ENCODE data around the gene TMEM237. TPM values are rescaled to one million over a fixed set of nuclear protein-coding genes. Genes with fewer than 3 reads are reported as not detected.

TMEM237 gene
- total RNA-seq (100 to 1,000 TPM in 1 of 9 donors, 10 to 100 TPM in 8; 27.7 to 109 (median 37.6) TPM), polyA plus RNA-seq (10 to 100 TPM; 12.3 to 33.6 (median 18.8) TPM)
- long read RNA-seq, donor 1, full-length matches to known transcripts = 15 of 45 reads
- long read RNA-seq, donor 1, partial matches to known transcripts = 11 of 45 reads
- long read RNA-seq, donor 1, other reads (novel, unspliced or antisense) = 19 of 45 reads
- long read RNA-seq, donor 2, partial matches to known transcripts = 0 of 3 reads
- long read RNA-seq, donor 2, other reads (novel, unspliced or antisense) = 0 of 3 reads
- long read RNA-seq, donor 3, full-length matches to known transcripts = 6 of 24 reads
- long read RNA-seq, donor 3, partial matches to known transcripts = 0 of 24 reads
- long read RNA-seq, donor 3, other reads (novel, unspliced or antisense) = 18 of 24 reads
- long read RNA-seq, donor 4, transcript TMEM237-213 (12 exons, 1,824 nt) = major isoform, 8 of 15 reads
- long read RNA-seq, donor 4, partial matches to known transcripts = 0 of 15 reads
- long read RNA-seq, donor 4, other reads (novel, unspliced or antisense) = 7 of 15 reads
- long read RNA-seq, donor 5, transcript TMEM237-213 (12 exons, 1,824 nt) = major isoform, 26 of 45 reads
- long read RNA-seq, donor 5, partial matches to known transcripts = 2 of 45 reads
- long read RNA-seq, donor 5, other reads (novel, unspliced or antisense) = 17 of 45 reads
- long read RNA-seq, donor 6, transcript TMEM237-213 (12 exons, 1,824 nt) = major isoform, 5 of 8 reads
- long read RNA-seq, donor 6, partial matches to known transcripts = 1 of 8 reads
- long read RNA-seq, donor 6, other reads (novel, unspliced or antisense) = 2 of 8 reads
- long read RNA-seq, donor 7, full-length matches to known transcripts = 3 of 3 reads
- long read RNA-seq, donor 7, partial matches to known transcripts = 0 of 3 reads
- long read RNA-seq, donor 7, other reads (novel, unspliced or antisense) = 0 of 3 reads
- long read RNA-seq, donor 8, full-length matches to known transcripts = 12 of 36 reads
- long read RNA-seq, donor 8, partial matches to known transcripts = 5 of 36 reads
- long read RNA-seq, donor 8, other reads (novel, unspliced or antisense) = 19 of 36 reads
- long read RNA-seq, donor 9, full-length matches to known transcripts = 14 of 27 reads
- long read RNA-seq, donor 9, partial matches to known transcripts = 5 of 27 reads
- long read RNA-seq, donor 9, other reads (novel, unspliced or antisense) = 8 of 27 reads
- long read RNA-seq, donor 10, full-length matches to known transcripts = 10 of 20 reads
- long read RNA-seq, donor 10, partial matches to known transcripts = 5 of 20 reads
- long read RNA-seq, donor 10, other reads (novel, unspliced or antisense) = 5 of 20 reads

- peak within 1 kb of the TSS; percentile 47 to 96 (median 94) for H3K27ac ChIP-seq
These were observed at the start of gene TMEM237 for GRCh38 chr2:201643216-201643890. TSS of gene TMEM237 (minus strand) at chr2:201643503. CDS start at chr2:201643400, 103 bp downstream.

GRCh38 chr2:201685156-201685555 is 41.9 kb upstream of the TMEM237 start:
- H3K27me3 ChIP-seq = no peaks in the 10 kb centered on the region
- no peak overlapping the region for H3K4me3 ChIP-seq
- no peaks in the 10 kb centered on the region for H3K4me1 ChIP-seq (replicated peaks in 1 of 2)
- 83 to 92% (median 87%) methylated on average over 3 of the region's 3 CpGs for WGBS, 4 donors
- TF ChIP-seq POLR2A (IDR thresholded peaks at IDR 0.05) (no peak), CTCF (IDR thresholded peaks at IDR 0.05) (no peak)
- intact Hi-C loops (cut with DNase I) = no loop called here
- H3K36me3 ChIP-seq (replicated peaks in 1 of 2) = no peaks in the 10 kb centered on the region
- H3K9me3 ChIP-seq (replicated peaks in 1 of 3) = no peaks in the 10 kb centered on the region
- H3K27ac ChIP-seq = no peak overlapping the region
- no peak for DNase-seq

More at GRCh38 chr2:201643216-201643890, at the start of gene TMEM237:
- WGBS, 4 donors = 1 to 3% (median 1%) methylated on average over 8 to 41 of the region's 41 CpGs
- H3K9me3 ChIP-seq (replicated peaks in 1 of 3) = no peaks in the 10 kb centered on the region
- peak in 6 of 7 donors; percentile 39 to 63 (median 46) for DNase-seq
- peaks cover 0 to 4% of the 10 kb centered on the region in 2 donors for H3K36me3 ChIP-seq (replicated peaks in 1 of 2)
- H3K27me3 ChIP-seq = no peaks in the 10 kb centered on the region
- peaks cover 5 to 20% of the 10 kb centered on the region in 2 donors for H3K4me1 ChIP-seq (replicated peaks in 1 of 2)
- peak within 1 kb of the TSS; percentile 41 to 95 (median 63) for H3K4me3 ChIP-seq
- TF ChIP-seq CTCF (IDR thresholded peaks at IDR 0.05) (no peak), POLR2A (IDR thresholded peaks at IDR 0.05) (no peak)
- intact Hi-C loops (cut with DNase I) = loop anchor here in 1 of 2 donors (10.0 kb wide), 1 partner anchor 169 kb away; no protein-coding TSS in a partner anchor

- DNase-seq = peak in 1 of 7 donors; percentile 25
- no peaks in the 10 kb centered on the region for H3K9me3 ChIP-seq (replicated peaks in 1 of 3)
- no peak overlapping the region for H3K27ac ChIP-seq
These were observed 37.4 kb upstream of the TMEM237 start for GRCh38 chr2:201680743-201681142.

More at GRCh38 chr2:201680743-201681142, 37.4 kb upstream of the TMEM237 start:
- Histone ChIP-seq H3K4me1 (replicated peaks in 1 of 2) (no peaks in the 10 kb centered on the region), H3K36me3 (replicated peaks in 1 of 2) (no peaks in the 10 kb centered on the region), H3K27me3 (no peaks in the 10 kb centered on the region), H3K4me3 (no peak overlapping the region)
- intact Hi-C loops (cut with DNase I) = no loop called here
- TF ChIP-seq POLR2A (IDR thresholded peaks at IDR 0.05) (no peak), CTCF (IDR thresholded peaks at IDR 0.05) (peak in 1 of 6 experiments; percentile 16)
- WGBS, 4 donors = 57 to 66% (median 62%) methylated on average over 9 of the region's 9 CpGs
